ENCODE measurements around the gene TDRD12. TPM values are rescaled to one million over a fixed set of nuclear protein-coding genes. Genes with fewer than 3 reads are reported as not detected.

Gene TDRD12
- total RNA-seq, 4 donors from 2014 or later = 0.39 to 2.4 (median 0.89) TPM; not detected in 1

DNA sequence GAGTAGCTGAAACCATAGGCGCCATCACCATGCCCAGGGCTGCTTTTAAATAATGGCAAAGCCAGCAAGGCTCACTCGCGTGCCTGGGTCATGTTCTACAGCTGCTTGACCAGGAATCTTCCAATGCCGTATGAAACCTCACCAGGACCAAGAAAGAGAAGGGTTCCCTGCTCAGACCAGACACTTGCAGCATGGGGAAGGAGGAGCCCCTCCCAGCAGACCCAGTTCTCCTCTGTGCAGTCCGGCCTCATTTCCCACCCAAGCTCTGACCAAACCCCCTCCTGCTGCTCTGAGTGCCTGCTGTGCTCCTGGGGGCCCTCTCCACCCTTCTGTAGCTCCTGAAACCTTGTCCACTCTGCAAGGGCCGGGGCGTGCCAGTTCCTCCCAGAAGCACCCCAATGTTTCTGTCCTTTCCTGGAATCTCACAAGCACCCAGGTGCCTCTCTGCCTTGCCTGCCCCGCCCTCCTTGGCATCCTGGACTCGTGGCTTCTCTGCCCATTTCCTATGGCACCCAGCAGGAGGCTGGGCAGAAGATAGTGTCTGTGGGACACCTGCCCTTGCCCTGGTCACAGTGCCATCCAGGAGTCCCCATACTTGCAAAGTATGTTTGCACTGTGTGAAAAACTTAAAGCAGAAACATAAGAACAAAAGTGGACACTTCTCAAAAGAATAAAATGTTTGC is 156.8 kb downstream of the TDRD12 start:
- TF ChIP-seq CTCF (IDR thresholded peaks at IDR 0.05) (no peak), POLR2A (IDR thresholded peaks at IDR 0.05) (no peak)
- no peaks in the 10 kb centered on the region for H3K9me3 ChIP-seq
- H3K36me3 ChIP-seq = peaks cover 3 to 12% of the 10 kb centered on the region in 2 donors
- intact Hi-C loops (cut with DNase I) = no loop called here
- DNase-seq = no peak
- 88 to 90% methylated on average over 6 to 8 of the region's 9 CpGs for WGBS, 2 donors
- no peak overlapping the region for H3K27ac ChIP-seq
- H3K4me1 ChIP-seq = no peaks in the 10 kb centered on the region
- H3K27me3 ChIP-seq = no peaks in the 10 kb centered on the region
- no peak overlapping the region for H3K4me3 ChIP-seq (replicated peaks in 1 of 3)

GRCh38 chr19:32876919-32877285 is 157.3 kb downstream of the TDRD12 start:
- Histone ChIP-seq H3K27me3 (no peaks in the 10 kb centered on the region), H3K36me3 (peaks cover 3 to 12% of the 10 kb centered on the region in 2 donors), H3K9me3 (no peaks in the 10 kb centered on the region), H3K4me3 (replicated peaks in 1 of 3) (no peak overlapping the region), H3K27ac (no peak overlapping the region), H3K4me1 (no peaks in the 10 kb centered on the region)
- no peak for DNase-seq
- TF ChIP-seq POLR2A (IDR thresholded peaks at IDR 0.05) (no peak), CTCF (IDR thresholded peaks at IDR 0.05) (no peak)
- intact Hi-C loops (cut with DNase I) = no loop called here
- WGBS, 2 donors = 88 to 96% methylated on average over 12 of the region's 12 CpGs

Small RNAs within 50 kb of the gene (small RNA-seq; reads per million reads assigned to genes)
- not detected for gene RN7SKP22

Other genes starting within 250 kb of the TDRD12 start
- gene PDCD5, start 138.6 kb upstream of the TDRD12 start, total RNA-seq = 100 to 1,000 TPM in 2 of 4 donors, 10 to 100 TPM in 2; 70.0 to 111 (median 93.7) TPM
- 10 to 100 TPM; 29.7 to 64.8 (median 48.7) TPM for gene ANKRD27, start 44.6 kb upstream of the TDRD12 start, total RNA-seq
- gene RGS9BP, start 43.9 kb upstream of the TDRD12 start, total RNA-seq = under 1 TPM; 0.27 to 0.78 (median 0.48) TPM
- gene NUDT19, start 27.9 kb upstream of the TDRD12 start, total RNA-seq = 10 to 100 TPM in 1 of 4 donors, 1 to 10 TPM in 3; 7.9 to 10.2 (median 9.6) TPM
- gene SLC7A9, start 150.0 kb downstream of the TDRD12 start, total RNA-seq = 1 to 10 TPM in 1 of 4 donors, under 1 TPM in 2, not detected in 1; 0.67 to 2.1 (median 0.67) TPM

Data from thyroid gland (tissue), 4 donors.